Epithelial cell of prostate (primary cell): ENCODE data around the gene KIAA2012.
"Not testable (repeated sequence)": the region's sequence is repeated elsewhere in the genome, so short reads cannot be mapped to it uniquely, and the experiment has no call there.

ENCODE experiments used
- DNase-seq: peaks from one replicate; pipeline ENCODE4 v3.0.0-alpha.2; 2011; ENCODE audit warnings: low read depth, low spot score
- H3K27ac ChIP-seq: fragments of 450-650 bp; 2 replicates; pipeline ENCODE4 v1.5.1; 2017; ENCODE audit warnings: mild to moderate bottlenecking

KIAA2012 gene

DNA sequence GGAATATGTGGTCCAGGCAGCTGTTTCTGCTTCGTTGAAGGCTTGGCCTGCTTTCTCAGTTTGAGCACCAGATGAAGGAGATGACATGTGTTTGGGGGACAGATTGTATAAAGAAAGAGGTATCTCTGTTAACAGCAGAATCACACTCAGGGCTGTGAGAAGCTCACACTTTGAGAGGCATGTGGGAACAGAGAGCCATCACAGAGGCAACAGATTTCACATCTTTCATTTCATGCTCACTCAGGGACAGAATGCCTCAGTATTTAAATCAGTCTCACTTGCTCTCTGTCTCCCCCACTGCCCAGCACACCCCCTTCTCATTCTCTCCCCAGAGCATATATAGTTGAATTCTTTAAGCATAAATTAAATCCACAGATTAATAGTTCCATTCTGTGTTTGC, 37.4 kb downstream of the KIAA2012 start:
- no peak for DNase-seq
- H3K27ac ChIP-seq, result no peak overlapping the region

DNA sequence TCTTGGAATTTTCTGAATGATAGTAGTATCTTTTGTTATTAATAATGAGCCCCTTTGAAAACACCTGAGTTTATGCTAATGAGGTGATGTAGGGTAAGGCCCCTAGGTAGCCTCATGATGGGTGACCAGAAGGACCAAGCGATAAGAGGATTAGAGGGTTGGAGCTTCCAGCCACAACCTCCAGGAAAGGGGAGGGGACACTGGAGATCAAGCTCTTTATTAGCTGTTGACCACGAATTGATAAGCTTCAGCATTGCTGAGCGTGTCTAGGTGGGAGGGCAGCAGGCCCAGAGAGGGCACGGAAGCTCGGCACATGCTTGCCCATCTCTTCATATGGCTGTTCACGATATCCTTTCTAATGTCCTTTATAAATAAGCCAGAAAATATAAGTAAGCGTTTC, 39.0 kb downstream of the KIAA2012 start:
- no peak for DNase-seq
- no peak overlapping the region for H3K27ac ChIP-seq

DNA sequence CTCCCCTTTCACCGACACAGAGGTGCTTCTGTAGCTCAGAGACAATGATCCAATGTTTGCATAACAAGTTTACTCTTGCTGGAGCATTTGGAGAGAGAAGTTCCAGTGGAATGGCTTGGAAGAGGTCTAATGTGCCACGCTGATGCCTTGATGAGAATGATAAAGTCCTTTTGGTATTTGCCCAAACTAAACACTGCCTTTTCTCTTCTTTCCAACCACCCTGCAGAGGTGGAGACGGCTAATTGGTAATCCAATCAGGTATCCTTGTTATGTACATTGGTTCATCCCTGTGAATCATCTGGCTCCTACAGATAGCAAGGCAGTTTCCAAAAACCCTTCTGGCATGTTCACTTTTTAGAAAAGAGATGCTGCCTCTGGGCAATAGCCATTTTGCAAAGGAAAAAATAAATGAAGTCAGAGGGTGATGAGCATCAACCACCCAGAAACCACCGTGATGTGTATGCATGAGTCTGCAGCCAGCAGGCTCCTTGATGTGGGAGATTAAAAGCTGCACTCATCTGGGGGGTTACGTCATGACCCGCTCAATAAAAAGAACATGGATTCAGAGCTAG, 40.6 kb downstream of the KIAA2012 start:
- no peak overlapping the region for H3K27ac ChIP-seq
- peak; percentile 50 for DNase-seq

DNA sequence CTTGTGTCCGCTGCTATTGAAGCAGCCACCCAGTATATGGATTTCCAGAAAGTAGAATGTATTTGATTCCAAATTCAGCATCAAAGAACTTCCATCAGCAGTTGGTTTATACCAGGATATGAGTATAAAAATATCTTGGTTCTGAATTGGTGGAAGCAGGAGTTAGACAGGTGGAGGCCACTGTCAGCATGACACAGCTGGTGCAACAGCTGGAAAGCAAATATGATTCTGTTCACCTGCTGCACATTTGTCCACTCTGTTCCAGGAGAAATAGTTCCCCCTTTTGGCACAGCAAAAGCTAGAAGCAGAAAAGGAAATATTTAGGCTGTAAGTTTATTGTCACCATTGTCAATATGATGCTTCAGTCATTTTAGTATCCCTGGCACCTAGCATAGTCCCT, 41.2 kb downstream of the KIAA2012 start:
- no peak overlapping the region for H3K27ac ChIP-seq
- DNase-seq, result no peak

DNA sequence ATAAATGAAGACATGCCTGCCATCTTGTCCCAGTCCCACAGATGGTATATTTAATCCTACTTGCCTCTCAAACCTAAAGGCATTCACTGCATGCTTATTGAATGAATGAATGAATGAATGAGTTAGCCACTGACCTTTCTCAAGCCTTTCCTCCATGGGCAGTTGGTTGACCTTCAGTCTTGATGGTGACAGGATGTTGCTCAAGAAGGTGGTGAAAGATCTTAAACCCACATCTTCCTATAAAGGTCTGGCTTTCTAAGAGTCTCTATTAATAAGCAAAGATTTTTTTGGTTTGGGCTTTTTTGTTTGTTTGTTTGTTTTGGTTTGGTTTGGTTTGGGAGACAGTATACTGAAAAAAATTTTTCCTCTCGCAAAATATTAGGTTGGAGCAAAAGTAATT, 41.7 kb downstream of the KIAA2012 start:
- no peak for DNase-seq
- H3K27ac ChIP-seq, result no peak overlapping the region

DNA sequence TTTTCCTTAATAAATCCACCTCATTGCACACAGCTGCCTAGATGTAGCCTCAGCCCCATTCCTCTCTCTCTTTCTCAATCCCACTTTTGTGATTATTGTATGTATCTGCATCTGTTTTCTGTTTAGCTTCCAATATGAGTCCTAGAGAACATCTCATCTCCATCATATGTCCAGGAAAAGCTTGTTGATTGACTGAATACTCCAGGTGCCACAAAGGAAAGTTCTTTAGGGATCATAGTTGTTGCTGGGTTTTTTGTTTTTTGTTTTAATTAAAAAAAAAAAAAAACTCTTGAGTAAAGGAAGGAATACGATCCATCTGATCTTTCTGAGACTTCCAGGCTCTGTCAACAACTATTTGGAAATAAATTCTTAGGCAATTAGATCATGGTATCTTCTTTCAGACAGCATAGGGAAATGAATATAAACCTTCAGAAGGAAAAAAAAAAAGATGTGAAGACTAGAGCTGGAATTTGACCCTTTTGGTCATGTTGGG, 42.5 kb downstream of the KIAA2012 start:
- no peak overlapping the region for H3K27ac ChIP-seq
- DNase-seq, result no peak

DNA sequence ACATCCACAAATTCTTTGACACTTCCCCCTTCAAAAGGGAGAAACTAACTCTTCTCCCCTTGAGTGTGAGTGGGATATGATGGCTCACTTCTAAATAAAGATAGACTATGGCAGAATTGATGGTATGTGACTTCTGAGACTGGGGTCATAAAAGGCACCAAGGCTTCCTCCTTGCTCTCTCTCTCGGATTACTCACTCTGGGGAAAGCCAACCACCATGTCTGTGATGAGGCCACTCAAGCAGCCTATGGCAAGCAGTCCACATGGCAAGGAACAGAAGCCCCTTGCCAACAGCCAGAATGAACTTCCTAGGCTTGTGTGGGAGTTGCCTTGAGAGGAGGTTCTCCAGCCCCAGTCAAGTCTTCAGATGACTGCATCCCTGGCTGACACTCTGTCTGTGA, 43.6 kb downstream of the KIAA2012 start:
- DNase-seq, result no peak
- H3K27ac ChIP-seq, result no peak overlapping the region

DNA sequence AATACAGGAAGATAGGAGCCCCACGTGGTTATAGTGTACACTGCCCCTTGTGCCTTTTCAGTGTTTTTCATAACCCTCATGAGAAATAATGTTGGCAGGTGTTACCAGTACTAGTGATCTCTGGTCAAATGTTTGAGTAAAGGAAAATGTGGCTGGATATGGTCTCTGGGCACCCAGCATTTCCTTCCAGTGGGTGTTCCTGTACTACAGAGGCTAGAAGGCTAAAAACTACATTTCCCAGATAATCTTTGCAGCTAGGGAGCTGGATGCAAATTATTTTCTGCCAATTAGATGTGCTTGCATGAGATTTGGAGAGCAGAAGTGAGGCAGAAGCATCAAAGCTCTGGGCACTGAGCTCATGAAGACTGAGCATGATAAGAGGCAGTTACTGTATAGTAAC, 45.1 kb downstream of the KIAA2012 start:
- DNase-seq, result no peak
- H3K27ac ChIP-seq, result no peak overlapping the region

DNA sequence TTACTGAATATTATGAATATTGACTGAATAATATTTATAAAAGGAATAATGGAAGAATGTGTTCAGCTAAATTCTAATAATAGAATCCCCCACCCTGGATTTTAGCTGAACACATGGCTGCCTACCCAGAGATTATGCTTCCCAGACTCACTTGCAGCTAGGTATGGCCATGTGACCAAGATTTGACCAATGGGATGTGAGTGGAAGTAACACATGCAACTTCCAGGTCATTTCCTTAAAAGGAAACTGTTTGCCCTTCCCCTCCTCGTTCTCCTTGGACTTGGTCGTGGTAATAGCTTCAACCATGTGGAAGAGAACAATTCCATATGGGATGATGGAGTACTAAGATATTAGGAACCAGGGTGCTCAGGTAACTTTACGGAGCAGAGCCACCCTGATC, 47.8 kb downstream of the KIAA2012 start:
- H3K27ac ChIP-seq, result no peak overlapping the region
- DNase-seq, result no peak

DNA sequence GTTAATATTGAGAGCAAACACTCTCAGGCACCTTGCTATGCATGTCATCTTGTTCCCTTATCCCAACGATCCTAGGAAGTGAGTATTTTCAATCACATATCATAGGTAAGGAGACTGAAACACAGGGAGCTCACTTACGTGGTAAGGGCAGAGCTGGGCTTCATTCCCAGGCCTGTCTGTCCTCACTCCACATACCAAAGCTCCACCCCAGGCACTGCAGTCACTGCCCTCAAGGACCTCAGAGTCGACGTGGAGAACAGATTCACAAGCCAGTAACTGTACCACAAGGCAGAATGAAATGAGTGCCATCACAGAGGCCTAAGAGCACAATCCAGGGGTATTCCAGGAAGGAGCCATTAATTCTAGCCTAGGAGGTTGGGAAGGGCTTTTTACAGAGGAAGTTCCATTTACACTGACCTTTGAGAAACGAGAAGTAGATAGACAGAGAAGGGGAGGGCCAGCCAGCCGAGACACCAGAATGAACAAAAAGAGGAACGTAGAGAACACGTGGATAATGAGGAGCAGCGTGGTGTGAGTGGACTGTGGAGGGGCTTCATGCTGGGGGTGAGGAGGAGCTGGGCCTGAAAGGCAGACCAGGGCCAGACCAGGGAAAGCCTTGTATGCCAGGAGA, 48.6 kb downstream of the KIAA2012 start:
- H3K27ac ChIP-seq, result no peak overlapping the region
- no peak for DNase-seq

DNA sequence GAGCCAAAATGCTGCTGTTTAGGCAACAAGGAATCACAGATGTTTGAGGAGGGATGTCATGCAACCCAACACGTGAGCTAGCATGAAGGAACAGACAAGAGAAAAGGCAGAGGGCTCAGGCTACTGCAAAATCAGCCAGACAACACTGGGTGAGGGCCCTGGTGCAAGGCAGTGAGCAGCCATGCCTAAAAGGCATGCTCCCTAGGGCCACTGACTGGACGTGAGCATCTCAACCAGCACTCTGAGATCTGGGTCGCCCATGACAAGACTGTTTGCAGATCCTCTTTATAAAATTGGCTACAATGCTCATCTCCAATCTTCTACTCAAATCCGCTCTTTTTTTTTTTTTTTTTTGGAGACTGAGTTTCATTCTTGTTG, 49.1 kb downstream of the KIAA2012 start:
- no peak for DNase-seq
- no peak overlapping the region for H3K27ac ChIP-seq

DNA sequence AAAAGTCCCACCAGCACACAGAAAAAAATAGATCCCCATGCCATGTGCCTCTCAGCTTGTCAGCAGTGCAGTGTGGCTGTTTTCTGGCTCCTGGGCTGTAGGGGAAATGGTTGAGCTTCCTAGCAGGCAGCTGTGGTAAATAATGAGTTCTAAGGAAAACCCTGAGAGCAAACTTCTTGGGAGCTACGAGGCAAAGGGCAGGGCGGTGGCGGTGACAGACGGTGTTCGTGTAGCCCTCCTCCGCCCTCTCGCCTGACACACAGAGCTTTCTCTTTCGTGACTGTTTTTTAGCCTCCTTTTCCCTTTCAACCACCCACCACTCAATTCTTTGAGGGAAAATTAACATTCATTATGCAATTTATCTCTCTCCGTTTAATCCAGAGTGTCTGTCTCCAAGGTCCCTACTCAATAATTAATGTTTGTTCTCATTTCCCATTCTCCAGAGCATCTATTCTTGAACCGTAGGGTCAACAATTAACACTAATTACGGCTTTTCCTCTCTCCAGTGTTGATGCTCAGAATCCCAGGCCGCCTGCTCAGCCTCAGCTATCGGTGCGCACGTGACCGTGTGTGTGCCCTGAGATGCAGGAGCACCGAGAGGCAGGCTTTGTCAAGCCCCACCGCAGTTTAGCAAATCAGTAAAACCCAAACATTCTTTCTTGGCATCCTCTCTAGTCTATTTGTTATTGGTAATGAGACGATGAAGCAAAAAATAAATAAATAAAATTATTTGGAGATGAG, 50.1 kb downstream of the KIAA2012 start:
- no peak overlapping the region for H3K27ac ChIP-seq
- DNase-seq, result no peak

DNA sequence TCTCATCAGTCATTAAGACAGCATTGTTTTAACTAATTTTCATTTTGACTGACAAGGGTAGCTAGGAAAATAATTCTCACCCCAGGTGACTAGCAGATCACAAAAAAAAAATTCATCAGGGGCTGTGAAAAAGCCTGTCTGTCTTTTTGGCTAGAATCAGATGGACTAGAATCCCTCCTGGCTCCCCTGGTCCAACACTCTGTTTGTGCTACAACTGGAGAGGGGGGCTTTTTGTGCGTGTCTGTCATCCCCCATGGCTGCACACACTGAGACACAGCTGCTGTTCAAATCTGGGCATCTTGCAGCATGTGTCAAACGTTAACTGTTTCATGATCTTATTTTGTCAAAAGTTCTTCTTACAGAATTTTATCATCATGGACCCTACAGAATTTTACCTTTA, 51.2 kb downstream of the KIAA2012 start:
- DNase-seq, result no peak

DNA sequence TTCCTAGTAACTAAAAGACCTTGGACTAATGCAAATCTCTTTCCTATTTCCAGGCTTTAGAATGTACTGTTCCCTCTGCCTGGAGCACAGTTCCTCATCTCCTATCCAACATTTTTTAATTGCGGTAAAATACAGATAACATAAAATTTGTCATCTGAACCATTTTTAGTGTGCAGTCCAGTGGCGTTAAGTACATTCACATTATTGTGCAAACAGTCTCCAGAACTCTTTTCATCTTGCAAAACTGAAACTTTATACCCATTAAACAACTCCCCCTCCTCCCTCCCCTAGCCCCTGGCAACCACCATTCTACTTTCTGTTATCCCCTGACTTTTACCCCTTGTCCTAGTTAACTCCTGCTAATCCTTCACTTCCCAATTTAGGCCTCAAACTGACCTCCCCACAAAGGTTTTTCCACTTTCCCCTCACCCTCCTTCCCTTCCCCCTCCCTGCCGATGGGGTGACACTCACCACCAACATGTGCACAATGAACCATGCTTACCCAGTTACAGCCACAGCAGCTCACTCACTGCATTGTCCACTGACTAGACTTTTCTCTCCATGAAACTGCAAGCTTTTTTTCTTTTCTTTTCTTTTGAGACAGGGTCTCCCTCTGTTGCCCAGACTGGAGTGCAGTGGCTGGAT, 54.8 kb downstream of the KIAA2012 start:
- no peak for DNase-seq
- no peak overlapping the region for H3K27ac ChIP-seq

More for the DNA sequence above, 51.2 kb downstream of the KIAA2012 start:
- no peak overlapping the region for H3K27ac ChIP-seq

DNA sequence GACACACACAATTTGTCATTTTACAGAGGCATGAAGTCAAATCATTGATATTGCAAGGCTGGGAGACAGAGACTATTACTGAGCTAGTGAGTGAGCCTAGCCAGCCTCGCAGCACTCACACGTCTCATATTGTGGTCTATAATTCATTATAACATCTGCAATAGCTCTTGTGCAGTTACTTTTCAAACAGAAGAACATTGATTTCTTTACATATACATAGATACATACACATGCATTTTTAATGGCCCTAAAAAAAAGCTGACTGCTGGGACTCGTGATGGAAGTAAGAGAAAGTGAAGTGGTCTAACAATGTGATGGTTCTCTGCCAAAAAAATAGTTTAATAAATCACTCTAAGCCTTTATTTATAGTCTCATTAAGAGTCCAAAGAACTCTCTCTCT, 56.8 kb downstream of the KIAA2012 start:
- no peak overlapping the region for H3K27ac ChIP-seq
- DNase-seq, result no peak

DNA sequence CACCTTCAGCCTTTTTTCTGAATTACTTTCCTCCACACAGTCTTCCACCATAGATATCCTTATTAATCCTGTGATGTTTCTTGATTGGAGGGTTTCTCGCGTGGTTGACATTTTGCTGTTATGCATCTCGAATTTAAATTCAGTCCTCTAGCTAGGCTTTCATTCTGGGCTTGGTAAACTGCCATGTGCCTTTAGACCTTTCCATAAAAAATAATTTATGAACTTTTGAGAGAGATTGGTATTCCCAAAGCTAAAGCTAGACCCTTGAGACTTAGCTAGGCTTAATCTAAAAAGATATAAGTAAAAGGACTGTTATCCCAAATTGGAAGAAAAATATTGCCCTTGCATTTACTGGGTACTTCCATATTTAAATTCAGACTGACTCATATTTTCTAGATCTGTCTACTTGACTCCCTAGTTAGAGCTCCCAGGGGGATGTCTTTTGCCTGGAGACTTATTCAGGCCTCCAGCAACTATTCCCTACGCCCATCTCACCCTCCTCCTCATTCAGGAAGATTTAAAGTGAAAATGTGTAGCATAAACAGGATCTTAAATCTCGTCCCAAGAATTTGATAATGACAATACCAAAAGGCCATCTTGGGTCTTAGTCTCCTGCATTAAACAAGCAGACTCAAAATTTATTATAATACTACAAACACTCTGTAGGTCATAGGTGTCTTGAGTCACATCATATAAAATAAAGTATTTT, 60.3 kb downstream of the KIAA2012 start:
- no peak for DNase-seq
- no peak overlapping the region for H3K27ac ChIP-seq

DNA sequence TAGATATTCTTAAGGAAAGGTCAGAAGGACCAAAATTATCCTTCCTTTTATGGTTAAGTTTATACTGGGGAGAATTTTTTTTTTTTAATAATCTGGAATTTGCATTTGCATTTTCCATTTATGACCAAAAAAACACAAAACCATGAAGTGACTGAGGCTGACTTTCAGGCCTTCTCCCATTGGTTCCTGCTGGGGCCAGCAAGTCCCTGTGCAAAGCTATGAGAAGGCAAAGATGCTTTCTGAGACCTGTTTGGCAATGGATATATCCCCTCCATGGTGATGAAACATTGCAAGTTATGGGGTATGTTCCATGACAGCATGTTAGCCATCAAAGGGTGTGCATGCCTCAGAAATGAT, 60.8 kb downstream of the KIAA2012 start:
- DNase-seq, result no peak
- no peak overlapping the region for H3K27ac ChIP-seq

DNA sequence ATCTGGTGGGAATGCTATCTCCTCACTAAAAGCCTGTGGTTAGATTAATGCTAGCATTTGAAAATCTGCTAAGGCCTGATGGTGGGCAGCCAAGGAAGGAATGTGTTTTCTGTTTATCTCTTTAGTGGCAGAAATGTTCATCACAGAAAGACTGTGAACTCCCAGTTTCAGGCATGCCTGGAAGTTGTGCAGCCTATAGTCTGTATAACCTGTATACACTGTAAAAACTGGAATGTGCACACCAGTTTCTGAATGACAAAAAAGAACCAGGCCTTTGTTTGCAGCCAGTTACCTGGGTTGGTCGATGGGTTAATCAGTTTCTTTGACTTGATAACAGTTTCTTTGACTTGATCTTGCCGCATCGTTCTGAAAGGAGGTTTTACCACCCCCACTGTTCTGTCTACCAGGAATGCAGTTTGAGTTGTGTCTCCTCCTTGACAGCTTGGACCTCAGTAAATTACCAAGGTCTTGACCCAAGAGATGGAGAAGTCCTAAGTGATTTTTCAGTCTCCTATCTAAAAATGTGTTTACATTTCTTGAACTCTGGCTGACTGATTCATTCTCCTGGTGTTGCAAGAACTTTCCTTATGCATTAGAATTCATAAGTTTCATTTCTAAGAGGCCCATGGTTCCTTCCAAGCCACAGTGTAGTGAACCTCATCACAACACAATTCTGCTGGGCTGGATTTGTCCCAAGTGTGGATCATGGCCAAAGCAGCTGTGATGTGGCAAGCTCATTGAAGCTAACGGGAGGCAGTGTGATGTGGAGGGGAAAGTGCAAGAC, 62.2 kb downstream of the KIAA2012 start:
- peak; percentile 36 for DNase-seq
- no peak overlapping the region for H3K27ac ChIP-seq

DNA sequence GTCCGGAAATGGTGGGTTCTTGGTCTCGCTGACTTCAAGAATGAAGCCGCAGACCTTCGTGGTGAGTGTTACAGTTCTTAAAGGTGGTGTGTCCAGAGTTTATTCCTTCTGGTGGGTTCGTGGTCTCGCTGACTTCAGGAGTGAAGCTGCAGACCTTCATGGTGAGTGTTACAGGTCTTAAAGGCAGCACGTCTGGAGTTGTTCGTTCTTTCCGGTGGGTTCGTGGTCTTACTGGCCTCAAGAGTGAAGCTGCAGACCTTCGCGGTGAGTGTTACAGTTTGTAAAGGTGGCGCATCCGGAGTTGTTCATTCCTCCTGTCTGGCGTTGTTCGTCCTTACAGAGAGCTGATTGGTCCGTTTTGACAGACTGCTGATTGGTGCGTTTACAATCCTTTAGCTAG, 63.0 kb downstream of the KIAA2012 start:
- not testable (repeated sequence) for H3K27ac ChIP-seq, DNase-seq

DNA sequence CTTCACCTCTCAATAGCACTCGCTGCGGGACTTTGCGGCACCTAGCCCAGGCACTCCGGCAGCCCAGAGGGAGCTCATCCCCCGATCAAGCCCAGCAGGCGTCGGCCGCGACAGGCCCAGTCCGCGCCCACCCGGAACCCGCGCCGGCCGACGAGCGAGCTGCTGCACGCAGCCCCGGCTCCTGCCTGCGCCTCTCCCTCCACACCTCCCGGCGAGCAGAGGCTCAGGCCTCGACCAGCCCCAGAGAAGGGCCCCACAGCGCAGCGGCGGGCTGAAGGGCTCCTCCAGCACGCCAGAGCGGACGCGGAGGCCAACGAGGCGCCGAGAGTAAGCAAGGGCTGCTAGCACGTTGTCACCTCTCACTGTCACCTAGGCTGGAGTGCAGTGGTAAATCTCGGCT, 63.5 kb downstream of the KIAA2012 start:
- DNase-seq, result no peak
- no peak overlapping the region for H3K27ac ChIP-seq
